ENCODE data around the gene ARHGAP33.

DNA sequence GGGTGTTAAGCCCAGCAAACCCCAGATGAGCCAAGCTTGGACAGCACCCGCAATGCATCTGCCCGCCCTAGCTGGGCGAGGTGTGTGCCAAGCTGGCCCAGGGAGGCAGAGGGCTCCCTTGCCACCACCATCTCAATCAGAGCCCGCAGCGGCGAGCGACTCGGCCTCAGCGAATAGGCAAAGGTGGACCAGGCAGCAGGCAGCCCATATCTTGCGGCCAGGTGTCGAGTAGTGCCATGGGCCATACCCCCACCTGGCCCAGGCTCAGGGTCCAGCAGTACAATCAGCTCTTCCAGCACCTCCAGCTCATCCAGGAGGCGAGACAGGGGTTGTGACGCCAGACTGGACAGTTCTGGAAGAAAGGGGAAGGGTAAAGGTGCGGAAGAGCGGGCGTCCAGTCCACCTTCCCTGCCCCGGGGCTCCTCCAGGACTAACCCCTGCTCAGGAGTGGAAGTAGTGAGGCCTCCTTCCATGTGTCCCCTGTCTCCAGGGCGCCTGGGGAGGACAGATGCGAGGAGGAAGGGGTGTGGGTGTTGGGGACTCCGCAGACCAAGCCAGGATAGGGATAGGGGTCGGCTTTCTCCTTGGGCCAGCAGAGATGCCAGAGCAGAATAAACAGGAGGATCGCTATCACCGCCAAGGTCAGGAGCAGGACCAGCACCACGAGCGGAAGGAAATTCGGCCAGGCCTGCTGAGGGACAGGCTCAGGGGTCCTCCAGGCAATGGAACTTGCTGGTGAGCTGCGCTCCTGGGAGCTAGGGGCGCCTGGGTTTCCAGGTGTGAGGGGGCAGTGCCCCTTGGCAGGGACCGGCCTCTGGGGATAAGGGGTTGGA, 35.9 kb upstream of the ARHGAP33 start:
- TF ChIP-seq, protein P1, sequence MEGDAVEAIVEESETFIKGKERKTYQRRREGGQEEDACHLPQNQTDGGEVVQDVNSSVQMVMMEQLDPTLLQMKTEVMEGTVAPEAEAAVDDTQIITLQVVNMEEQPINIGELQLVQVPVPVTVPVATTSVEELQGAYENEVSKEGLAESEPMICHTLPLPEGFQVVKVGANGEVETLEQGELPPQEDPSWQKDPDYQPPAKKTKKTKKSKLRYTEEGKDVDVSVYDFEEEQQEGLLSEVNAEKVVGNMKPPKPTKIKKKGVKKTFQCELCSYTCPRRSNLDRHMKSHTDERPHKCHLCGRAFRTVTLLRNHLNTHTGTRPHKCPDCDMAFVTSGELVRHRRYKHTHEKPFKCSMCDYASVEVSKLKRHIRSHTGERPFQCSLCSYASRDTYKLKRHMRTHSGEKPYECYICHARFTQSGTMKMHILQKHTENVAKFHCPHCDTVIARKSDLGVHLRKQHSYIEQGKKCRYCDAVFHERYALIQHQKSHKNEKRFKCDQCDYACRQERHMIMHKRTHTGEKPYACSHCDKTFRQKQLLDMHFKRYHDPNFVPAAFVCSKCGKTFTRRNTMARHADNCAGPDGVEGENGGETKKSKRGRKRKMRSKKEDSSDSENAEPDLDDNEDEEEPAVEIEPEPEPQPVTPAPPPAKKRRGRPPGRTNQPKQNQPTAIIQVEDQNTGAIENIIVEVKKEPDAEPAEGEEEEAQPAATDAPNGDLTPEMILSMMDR (IDR thresholded peaks at IDR 0.05): no peak
- TF ChIP-seq POLR2A (IDR thresholded peaks at IDR 0.05): no peak
- TF ChIP-seq EP300 (IDR thresholded peaks at IDR 0.05): no peak
- no peak for TF ChIP-seq POLR2AphosphoS5 (IDR thresholded peaks at IDR 0.05)

Data from suprapubic skin (tissue), 4 donors.